Nephron progenitor cell (in vitro differentiated cells): ENCODE measurements around the gene DERL3.
A peak's percentile ranks its signal among the peaks of the same experiment; 100 is the strongest.

Experiments used
- DNase-seq: peaks from one replicate; pipeline ENCODE4 v3.0.0; 2021
- H3K27ac Mint-ChIP-seq: 2 replicates; pipeline ENCODE4 v1.8.0; 2021; ENCODE audit warnings: mild to moderate bottlenecking, moderate library complexity, mixed read lengths
- H3K27me3 Mint-ChIP-seq: 2 replicates; pipeline ENCODE4 v1.8.0; 2021; ENCODE audit warnings: mild to moderate bottlenecking, low read depth, mixed read lengths; ENCODE audit not compliant: poor library complexity
- H3K36me3 Mint-ChIP-seq: 2 replicates; pipeline ENCODE4 v1.8.0; 2021; ENCODE audit warnings: low read depth, mixed read lengths
- H3K4me1 Mint-ChIP-seq: 2 replicates; pipeline ENCODE4 v1.8.0; 2021; ENCODE audit warnings: mixed read lengths
- H3K4me3 Mint-ChIP-seq: 2 replicates; pipeline ENCODE4 v1.8.0; 2021; ENCODE audit warnings: mild to moderate bottlenecking, moderate library complexity, mixed read lengths
- H3K9me3 Mint-ChIP-seq: 2 replicates; pipeline ENCODE4 v1.8.0; 2021; ENCODE audit warnings: mild to moderate bottlenecking, moderate library complexity, mixed read lengths
- TF ChIP-seq, protein P1 (sequence below): fragments of 200-600 bp; sonication (generic); IDR thresholded peaks from 2 replicates; pipeline ENCODE4 v1.5.0; 2021; ENCODE audit warnings: antibody characterized with exemption

The DERL3 gene

DNA sequence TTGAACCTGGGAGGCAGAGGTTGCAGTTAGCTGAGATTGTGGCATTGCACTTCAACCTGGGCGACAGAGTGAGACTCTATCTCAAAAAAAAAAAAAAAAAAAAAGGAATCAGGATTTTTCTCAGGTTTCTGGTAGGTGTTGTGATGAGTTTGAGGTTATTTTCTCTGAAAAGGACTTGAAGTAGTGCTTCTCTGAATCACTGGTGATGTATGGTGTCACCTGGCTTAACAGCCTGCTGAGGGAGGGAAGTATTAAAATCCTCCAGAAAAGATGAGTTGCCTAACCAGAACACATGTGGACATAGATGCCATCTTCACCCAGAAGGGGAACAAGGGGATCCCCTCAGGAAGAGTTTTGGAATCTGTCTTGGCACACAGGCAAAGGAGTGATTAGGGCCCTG, 32.0 kb downstream of the DERL3 start:
- no peak overlapping the region for H3K4me3 Mint-ChIP-seq
- no peaks in the 10 kb centered on the region for H3K9me3 Mint-ChIP-seq
- peaks cover 8% of the 10 kb centered on the region for H3K4me1 Mint-ChIP-seq
- no peak for DNase-seq
- no peak overlapping the region for H3K27ac Mint-ChIP-seq
- H3K27me3 Mint-ChIP-seq, result peaks cover 3% of the 10 kb centered on the region
- H3K36me3 Mint-ChIP-seq, result peaks cover 80% of the 10 kb centered on the region
- TF ChIP-seq, protein P1, sequence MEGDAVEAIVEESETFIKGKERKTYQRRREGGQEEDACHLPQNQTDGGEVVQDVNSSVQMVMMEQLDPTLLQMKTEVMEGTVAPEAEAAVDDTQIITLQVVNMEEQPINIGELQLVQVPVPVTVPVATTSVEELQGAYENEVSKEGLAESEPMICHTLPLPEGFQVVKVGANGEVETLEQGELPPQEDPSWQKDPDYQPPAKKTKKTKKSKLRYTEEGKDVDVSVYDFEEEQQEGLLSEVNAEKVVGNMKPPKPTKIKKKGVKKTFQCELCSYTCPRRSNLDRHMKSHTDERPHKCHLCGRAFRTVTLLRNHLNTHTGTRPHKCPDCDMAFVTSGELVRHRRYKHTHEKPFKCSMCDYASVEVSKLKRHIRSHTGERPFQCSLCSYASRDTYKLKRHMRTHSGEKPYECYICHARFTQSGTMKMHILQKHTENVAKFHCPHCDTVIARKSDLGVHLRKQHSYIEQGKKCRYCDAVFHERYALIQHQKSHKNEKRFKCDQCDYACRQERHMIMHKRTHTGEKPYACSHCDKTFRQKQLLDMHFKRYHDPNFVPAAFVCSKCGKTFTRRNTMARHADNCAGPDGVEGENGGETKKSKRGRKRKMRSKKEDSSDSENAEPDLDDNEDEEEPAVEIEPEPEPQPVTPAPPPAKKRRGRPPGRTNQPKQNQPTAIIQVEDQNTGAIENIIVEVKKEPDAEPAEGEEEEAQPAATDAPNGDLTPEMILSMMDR, result no peak

GRCh38 chr22:23804781-23805291, 34.0 kb downstream of the DERL3 start:
- H3K4me1 Mint-ChIP-seq, result peaks cover 8% of the 10 kb centered on the region
- peaks cover 3% of the 10 kb centered on the region for H3K27me3 Mint-ChIP-seq
- no peak for DNase-seq
- no peaks in the 10 kb centered on the region for H3K9me3 Mint-ChIP-seq
- H3K4me3 Mint-ChIP-seq, result no peak overlapping the region
- H3K36me3 Mint-ChIP-seq, result peaks cover 77% of the 10 kb centered on the region
- TF ChIP-seq, protein P1, result no peak
- H3K27ac Mint-ChIP-seq, result peak overlapping the region; percentile 25

- DNase-seq, result no peak
- TF ChIP-seq, protein P1, result no peak
- Mint-ChIP-seq H3K4me3 (no peak overlapping the region), H3K4me1 (peaks cover 8% of the 10 kb centered on the region), H3K36me3 (peaks cover 90% of the 10 kb centered on the region), H3K27ac (peak overlapping the region; percentile 61), H3K27me3 (peaks cover 3% of the 10 kb centered on the region), H3K9me3 (no peaks in the 10 kb centered on the region)
Observed at GRCh38 chr22:23803001-23803819, 35.6 kb downstream of the DERL3 start.

- Mint-ChIP-seq H3K4me1 (peaks cover 8% of the 10 kb centered on the region), H3K27ac (peak overlapping the region; percentile 73), H3K27me3 (peaks cover 3% of the 10 kb centered on the region), H3K4me3 (no peak overlapping the region), H3K9me3 (no peaks in the 10 kb centered on the region), H3K36me3 (peaks cover 88% of the 10 kb centered on the region)
- TF ChIP-seq, protein P1, result no peak
- DNase-seq, result no peak
Observed at GRCh38 chr22:23801886-23802377, 36.9 kb downstream of the DERL3 start.

DNA sequence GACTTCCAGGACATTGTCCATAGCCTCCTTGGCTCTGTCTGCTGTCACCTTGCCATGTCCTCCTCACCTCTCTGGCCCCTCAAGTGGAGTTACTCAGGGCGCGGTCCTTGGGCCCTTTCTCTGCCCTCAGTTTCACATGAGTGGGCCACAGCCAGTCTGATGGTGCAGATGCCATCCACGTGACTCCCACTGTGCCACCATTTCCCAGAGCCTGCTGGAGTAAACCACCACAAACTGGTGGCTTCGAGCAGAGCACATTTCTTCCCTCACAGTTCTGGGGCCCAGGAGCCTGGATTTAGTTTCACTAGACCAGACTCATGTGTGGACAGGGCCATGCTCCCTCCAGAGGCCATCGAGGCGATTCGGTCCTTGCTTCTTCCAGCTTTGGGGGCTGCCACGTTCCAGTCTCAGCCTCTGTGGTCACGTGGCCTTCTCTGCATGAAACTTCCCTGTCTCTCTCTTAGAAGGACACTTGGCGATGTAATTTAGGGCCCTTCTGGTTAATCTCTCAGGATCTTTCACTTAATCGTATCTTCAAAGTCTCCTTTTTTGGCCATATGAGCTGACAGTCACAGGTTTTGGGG, 37.5 kb downstream of the DERL3 start:
- peaks cover 8% of the 10 kb centered on the region for H3K4me1 Mint-ChIP-seq
- TF ChIP-seq, protein P1, result no peak
- no peak for DNase-seq
- peaks cover 88% of the 10 kb centered on the region for H3K36me3 Mint-ChIP-seq
- peak overlapping the region; percentile 73 for H3K27ac Mint-ChIP-seq
- H3K27me3 Mint-ChIP-seq, result no peaks in the 10 kb centered on the region
- no peak overlapping the region for H3K4me3 Mint-ChIP-seq
- no peaks in the 10 kb centered on the region for H3K9me3 Mint-ChIP-seq
